ENCODE results near the gene HOXB5.
A peak's percentile ranks its signal among the peaks of the same experiment; 100 is the strongest.

HOXB5 gene

DNA sequence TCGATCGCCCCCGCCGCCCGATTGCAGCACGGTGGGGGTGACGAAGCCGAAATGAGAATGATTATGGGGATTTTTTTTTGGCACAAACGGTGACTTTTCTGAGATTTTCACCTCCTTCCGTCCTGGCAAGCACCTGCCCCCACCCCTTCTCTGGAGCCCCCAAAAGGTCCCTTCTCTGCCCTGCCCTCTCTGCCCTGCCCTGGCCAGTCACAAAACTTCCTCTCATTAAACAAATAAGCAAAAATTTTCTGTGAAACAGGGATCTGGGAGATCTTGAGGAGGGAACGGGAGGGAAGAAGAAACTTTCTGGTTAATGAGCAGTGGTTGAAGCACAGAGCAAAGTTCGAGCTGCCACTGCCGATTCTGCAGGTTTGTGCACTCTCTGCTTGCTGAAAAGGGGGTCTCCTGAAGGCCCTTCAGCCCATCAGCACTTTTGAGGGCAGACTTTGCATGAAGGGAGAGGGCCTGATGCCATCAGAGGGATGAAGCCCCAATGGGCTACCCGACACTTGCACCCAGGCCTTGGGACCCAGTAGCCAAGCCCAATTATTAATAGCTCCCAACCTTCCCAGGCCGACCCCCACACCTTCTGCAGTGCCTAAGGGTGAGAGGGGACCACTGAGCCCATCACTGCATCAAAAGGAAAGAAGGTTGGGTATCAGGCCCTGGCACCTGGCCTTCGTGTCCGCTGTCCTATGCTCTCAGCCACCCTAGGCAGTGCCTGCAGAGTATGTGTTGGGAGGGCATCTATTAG is 22.6 kb upstream of the HOXB5 start:
- DNase-seq (ENCODE audit: low spot score), result no peak

GRCh38 chr17:48615047-48615962 is 21.7 kb upstream of the HOXB5 start, which contains the start of gene HOXB8:
Gene HOXB8, minus strand, starts transcription at chr17:48615292. Its CDS starts 588 bp downstream, at chr17:48614704.
- DNase-seq (ENCODE audit: low spot score), result no peak

- DNase-seq (ENCODE audit: low spot score), result no peak
These were observed 20.5 kb upstream of the HOXB5 start for GRCh38 chr17:48613862-48614694.

- DNase-seq (ENCODE audit: low spot score), result peak; percentile 80
These were observed 19.5 kb upstream of the HOXB5 start for GRCh38 chr17:48612854-48613691.

- DNase-seq (ENCODE audit: low spot score), result no peak
These were observed 18.9 kb upstream of the HOXB5 start for GRCh38 chr17:48612456-48612853.

DNA sequence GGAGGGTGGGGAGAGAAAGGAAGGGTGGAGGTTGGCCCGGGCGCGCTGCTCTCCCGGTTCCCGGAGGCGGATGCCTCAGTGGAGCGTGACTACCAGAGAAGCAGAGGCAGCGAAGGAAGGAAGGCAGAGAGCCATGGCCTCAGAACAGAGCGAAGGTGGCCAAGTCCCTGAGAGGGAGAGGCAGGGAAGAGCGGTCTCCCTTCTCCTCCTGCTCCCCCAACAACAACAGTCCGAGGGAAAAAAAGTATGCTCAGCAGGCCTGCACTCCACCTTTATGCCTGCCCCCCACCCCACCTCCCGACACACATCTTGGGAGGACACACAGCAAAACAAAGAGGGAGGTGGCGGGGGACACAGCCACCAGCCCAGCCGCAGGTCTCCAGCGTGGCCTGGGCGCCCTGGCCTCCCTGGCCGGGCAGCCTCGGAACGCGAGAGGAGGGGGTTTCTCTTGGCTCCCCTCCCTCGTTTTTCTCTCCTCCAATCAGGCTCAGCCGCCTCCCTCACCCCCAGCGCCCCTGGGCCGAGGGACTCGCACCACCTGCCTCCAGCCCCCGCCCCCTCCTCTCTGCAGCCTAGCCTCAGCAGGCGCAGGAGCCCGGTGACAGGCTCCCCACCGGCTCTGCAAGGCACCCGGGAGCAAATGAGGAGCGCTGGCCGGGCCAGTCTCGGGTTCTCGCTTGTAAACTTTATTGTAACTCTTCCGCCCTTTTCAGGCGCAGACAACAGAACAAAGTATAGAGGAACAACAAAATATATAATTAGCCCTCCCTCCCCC is 18.3 kb upstream of the HOXB5 start:
- no peak for DNase-seq (ENCODE audit: low spot score)

DNA sequence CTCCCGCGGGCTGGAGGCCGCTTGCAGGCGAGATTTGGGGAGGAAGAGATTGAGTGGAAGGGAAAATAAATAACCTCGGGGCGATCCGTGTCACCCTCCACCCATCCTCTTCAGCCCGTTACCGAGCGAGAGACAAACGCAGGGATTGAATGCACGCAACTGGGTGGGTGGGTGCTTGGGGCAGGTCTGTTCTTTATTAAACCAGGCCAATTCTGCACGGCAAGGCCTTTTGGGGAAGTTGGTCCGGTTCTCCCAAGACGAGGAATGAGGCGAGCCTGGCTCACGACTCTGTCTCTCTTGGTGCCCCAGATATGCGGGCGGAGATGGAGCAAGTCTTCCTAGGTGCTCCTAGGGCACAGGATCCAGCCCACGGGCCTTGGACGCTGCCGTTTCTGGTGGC is 17.6 kb upstream of the HOXB5 start:
- DNase-seq (ENCODE audit: low spot score), result no peak

GRCh38 chr17:48610282-48611211 is 17.0 kb upstream of the HOXB5 start, which contains the start of gene HOXB7:
Gene HOXB7, minus strand, starts transcription at chr17:48611017. Its CDS starts 99 bp downstream, at chr17:48610918.
- peak; percentile 92 for DNase-seq (ENCODE audit: low spot score)

- no peak for DNase-seq (ENCODE audit: low spot score)
These were observed 16.2 kb upstream of the HOXB5 start for GRCh38 chr17:48609759-48610281.

DNA sequence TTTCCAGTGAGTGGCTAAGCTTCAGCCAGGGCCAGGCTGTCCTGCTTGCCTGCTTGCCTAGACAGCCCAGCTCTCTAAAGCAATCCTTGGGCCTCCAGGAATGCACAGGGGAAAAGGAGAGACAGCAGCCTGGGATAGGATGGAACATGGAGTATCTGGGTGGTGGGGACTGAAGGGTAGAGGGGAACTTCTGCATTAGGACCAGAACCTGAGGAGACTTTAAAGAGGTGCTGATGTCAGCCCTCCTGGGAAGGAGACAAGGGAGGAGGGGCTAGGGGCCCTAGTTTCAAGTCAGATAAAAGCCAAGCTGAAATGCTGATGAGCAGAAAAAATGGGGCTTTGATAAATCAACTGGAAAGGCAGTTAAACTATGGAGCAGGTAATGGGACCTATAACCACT is 15.5 kb upstream of the HOXB5 start:
- no peak for DNase-seq (ENCODE audit: low spot score)

- no peak for DNase-seq (ENCODE audit: low spot score)
These were observed 14.9 kb upstream of the HOXB5 start for GRCh38 chr17:48608494-48608834.

- DNase-seq (ENCODE audit: low spot score), result no peak
These were observed 13.5 kb upstream of the HOXB5 start for GRCh38 chr17:48606892-48607614.

GRCh38 chr17:48605991-48606891 is 12.7 kb upstream of the HOXB5 start:
- no peak for DNase-seq (ENCODE audit: low spot score)

- no peak for DNase-seq (ENCODE audit: low spot score)
These were observed 11.9 kb upstream of the HOXB5 start for GRCh38 chr17:48605409-48605919.

- DNase-seq (ENCODE audit: low spot score), result no peak
These were observed 11.3 kb upstream of the HOXB5 start, which contains the start of gene HOXB6 for GRCh38 chr17:48604770-48605329. Gene HOXB6, minus strand, starts transcription at chr17:48604986. Its CDS starts 6,836 bp downstream, at chr17:48598150.

DNA sequence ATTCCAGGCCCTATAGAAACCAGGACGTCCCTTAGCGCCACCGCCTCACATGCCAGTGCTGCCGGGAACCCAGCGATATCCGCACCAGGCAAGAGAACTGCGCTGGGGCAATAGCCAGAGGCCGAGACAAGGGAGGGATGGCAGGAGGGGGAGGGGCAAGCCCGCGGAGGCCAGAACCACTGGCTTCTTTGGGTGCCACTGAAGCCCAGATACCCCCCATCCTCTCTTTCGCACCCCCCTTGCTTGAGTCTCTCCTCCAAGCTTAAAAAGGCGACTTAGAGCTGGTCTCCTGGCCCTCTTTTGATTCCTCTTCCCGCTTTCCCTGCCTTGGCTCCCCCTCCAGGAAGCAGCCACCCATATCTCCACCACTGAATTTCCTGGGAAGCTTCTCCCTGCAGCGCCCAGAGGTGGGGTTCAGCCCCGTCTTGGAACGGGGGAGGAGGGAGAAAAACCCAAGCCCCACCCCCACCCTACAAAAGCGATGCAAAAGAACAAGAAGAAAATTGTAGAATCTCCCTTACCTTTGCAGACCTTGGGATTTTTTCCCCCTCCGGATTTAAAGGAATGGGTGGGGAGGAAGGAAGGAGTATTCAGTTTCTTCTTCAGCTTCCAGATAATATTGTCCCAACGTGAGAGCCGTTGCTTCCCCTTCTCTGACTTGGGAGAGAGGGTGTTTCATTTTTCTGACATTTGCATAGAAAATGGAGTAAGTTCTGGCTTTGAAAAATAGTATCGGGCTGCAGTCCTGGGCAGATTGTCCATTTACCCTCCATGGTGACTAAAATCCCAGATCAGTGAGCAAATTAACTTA is 10.6 kb upstream of the HOXB5 start:
- no peak for DNase-seq (ENCODE audit: low spot score)
